GM23248 (cell line): ENCODE measurements around the gene HSCB.

Experiments used
- EZH2 ChIP-seq: fragments of 200-600 bp; sonication (generic); IDR thresholded peaks from 2 replicates; pipeline ENCODE4 v1.6.1; 2018; ENCODE audit warnings: antibody characterized with exemption, mild to moderate bottlenecking; ENCODE audit not compliant: insufficient read depth, poor library complexity, severe bottlenecking
- EZH2phosphoT487 ChIP-seq: fragments of 200-600 bp; sonication (generic); IDR thresholded peaks from 2 replicates; pipeline ENCODE4 v1.6.1; 2018; ENCODE audit warnings: antibody characterized with exemption, moderate library complexity, mild to moderate bottlenecking, low read depth; ENCODE audit not compliant: insufficient read depth

- TF ChIP-seq EZH2, result no peak
- no peak for TF ChIP-seq EZH2phosphoT487
Observed at GRCh38 chr22:28715611-28716010, 26.2 kb upstream of the HSCB start.
